Fibroblast of lung (primary cell): ENCODE data around the gene CD200R1L.

Experiments
- EZH2 ChIP-seq: IDR thresholded peaks from 2 replicates; pipeline ENCODE4 v1.5.1; 2012; ENCODE audit warnings: low read length, control low read depth, mild to moderate bottlenecking; ENCODE audit errors: missing control alignments
- TF ChIP-seq, protein P1 (sequence below), 2 donors: IDR thresholded peaks in 1 of 2; conservative IDR thresholded peaks in 1 of 2; 1 replicate in 1 of 2; 2 replicates in 1 of 2; pipeline ENCODE4 v1.5.1; 2011 to 2012; ENCODE audit warnings: low read length in 2 of 2, control low read depth in 1 of 2, inconsistent platforms in 1 of 2, low read depth in 1 of 2, mild to moderate bottlenecking in 1 of 2

DNA sequence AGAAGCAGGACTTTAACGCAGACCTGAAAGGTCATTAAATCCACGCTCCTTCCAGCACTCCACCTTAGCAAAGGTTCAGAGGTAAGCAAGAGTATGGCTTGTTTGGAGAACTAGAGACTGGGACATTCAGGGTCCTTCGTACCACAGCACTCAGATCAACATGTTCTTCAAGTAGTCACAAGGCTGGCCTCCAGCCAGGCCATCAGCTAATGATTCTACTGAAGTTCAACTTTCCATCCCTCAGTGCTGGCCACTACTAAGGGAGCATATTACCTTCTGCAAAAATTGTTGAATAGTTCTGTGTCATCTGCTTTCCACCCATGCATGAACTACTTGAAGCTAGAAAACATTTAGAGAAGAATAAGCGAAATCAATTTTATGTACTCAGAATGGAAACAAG, 17.6 kb downstream of the CD200R1L start:
- TF ChIP-seq, protein P1, sequence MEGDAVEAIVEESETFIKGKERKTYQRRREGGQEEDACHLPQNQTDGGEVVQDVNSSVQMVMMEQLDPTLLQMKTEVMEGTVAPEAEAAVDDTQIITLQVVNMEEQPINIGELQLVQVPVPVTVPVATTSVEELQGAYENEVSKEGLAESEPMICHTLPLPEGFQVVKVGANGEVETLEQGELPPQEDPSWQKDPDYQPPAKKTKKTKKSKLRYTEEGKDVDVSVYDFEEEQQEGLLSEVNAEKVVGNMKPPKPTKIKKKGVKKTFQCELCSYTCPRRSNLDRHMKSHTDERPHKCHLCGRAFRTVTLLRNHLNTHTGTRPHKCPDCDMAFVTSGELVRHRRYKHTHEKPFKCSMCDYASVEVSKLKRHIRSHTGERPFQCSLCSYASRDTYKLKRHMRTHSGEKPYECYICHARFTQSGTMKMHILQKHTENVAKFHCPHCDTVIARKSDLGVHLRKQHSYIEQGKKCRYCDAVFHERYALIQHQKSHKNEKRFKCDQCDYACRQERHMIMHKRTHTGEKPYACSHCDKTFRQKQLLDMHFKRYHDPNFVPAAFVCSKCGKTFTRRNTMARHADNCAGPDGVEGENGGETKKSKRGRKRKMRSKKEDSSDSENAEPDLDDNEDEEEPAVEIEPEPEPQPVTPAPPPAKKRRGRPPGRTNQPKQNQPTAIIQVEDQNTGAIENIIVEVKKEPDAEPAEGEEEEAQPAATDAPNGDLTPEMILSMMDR (conservative IDR thresholded peaks at IDR 0.05 in 1 of 2, IDR thresholded peaks at IDR 0.05 in 1 of 2; ENCODE audit: low read depth in 1 of 2, low read length in 2 of 2), result no peak
- TF ChIP-seq EZH2, result no peak
